ENCODE measurements around the gene PABPC1L. TPM values are rescaled to one million over a fixed set of nuclear protein-coding genes. Genes with fewer than 3 reads are reported as not detected.
"Not testable (repeated sequence)": the region's sequence is repeated elsewhere in the genome, so short reads cannot be mapped to it uniquely, and the experiment has no call there.

The PABPC1L gene
- 10 to 100 TPM in 5 of 6 experiments, 1 to 10 TPM in 1; 8.7 to 40.2 (median 27.7) TPM for total RNA-seq
- long read RNA-seq = 0 reads

DNA sequence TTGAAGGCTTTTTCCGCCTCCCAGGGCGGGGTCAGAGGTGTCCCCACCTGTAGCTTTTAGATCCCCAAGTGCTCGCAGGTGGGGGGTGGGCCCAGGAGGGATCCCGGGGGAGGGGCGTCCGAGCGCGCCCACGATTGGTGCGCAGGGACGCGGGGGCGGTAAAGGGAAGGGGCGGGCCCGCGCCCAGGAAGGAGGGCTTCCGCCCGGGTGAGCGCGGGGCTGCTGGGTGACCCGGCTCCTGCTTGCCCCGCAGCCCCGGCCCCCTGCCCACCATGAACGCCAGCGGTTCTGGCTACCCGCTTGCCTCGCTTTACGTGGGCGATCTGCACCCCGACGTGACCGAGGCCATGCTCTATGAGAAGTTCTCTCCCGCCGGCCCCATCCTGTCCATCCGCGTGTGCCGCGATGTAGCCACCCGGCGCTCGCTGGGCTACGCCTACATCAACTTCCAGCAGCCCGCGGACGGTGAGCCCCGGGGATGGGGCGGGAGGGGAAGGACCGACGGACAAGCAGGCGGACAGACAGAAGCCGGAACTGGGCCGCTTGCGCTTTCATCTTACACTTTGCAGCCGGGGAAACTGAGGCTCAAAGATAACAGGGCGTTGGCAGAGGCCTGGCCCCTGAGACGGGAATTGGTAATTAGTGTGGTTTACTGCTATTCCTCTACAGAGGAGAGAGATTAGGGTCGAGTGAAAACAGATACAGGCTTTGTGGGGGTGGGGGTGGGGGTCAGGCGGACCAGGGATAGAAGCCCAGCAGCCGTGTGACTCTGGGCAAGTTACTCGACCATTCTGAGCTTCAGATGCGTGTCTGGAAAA is at the start of gene PABPC1L:
TSS of gene PABPC1L (plus strand) at position 189 of the 818 bp plus-strand sequence. CDS start at position 273, 84 bp downstream.
- 2% methylated on average over 39 of the region's 61 CpGs for WGBS (ENCODE audit: insufficient coverage, low coverage, low lambda C conversion rate, missing lambda C conversion rate)
- no peaks in the 10 kb centered on the region for H3K27me3 ChIP-seq
- H3K9me3 ChIP-seq = no peaks in the 10 kb centered on the region
- H3K27ac ChIP-seq = no peak within 1 kb of the TSS
- TF ChIP-seq, protein P1, sequence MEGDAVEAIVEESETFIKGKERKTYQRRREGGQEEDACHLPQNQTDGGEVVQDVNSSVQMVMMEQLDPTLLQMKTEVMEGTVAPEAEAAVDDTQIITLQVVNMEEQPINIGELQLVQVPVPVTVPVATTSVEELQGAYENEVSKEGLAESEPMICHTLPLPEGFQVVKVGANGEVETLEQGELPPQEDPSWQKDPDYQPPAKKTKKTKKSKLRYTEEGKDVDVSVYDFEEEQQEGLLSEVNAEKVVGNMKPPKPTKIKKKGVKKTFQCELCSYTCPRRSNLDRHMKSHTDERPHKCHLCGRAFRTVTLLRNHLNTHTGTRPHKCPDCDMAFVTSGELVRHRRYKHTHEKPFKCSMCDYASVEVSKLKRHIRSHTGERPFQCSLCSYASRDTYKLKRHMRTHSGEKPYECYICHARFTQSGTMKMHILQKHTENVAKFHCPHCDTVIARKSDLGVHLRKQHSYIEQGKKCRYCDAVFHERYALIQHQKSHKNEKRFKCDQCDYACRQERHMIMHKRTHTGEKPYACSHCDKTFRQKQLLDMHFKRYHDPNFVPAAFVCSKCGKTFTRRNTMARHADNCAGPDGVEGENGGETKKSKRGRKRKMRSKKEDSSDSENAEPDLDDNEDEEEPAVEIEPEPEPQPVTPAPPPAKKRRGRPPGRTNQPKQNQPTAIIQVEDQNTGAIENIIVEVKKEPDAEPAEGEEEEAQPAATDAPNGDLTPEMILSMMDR (IDR thresholded peaks at IDR 0.05) = no peak
- TF ChIP-seq POLR2A (IDR thresholded peaks at IDR 0.05) = peak; percentile 51
- H3K36me3 ChIP-seq = peaks cover 0 to 29% (median 9%) of the 10 kb centered on the region in 4 donors
- peaks cover 0 to 13% (median 0%) of the 10 kb centered on the region in 4 donors for H3K4me1 ChIP-seq
- intact Hi-C loops (cut with DNase I) = no loop called here
- ATAC-seq (peak; percentile 88 to 93 (median 90)), DNase-seq (peak; percentile 78 to 82 (median 80))
- peak within 1 kb of the TSS; percentile 72 to 89 (median 77) for H3K4me3 ChIP-seq

DNA sequence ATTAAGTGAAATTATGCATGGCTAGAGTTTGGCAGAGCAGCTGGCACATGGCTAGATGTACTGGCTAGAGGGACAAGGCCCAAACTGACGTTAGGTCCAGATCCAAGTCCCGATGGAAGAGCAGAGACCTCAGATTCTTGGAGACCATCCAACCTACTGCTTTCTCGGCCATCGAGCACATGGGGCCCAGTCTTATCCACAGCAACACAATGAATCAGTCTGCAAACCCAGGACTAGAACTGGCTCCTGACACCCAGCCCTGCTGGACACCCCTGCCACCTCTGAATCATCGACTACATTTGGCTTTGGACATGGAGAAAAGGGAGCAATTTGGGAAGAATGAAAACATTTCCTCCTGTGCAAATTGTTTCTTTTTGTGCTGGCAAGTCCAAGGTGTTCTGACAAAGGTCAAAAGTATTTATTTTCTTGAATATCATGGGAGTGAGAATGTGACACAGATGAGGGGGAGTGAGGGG is 48.3 kb upstream of the PABPC1L start:
- H3K36me3 ChIP-seq = no peaks in the 10 kb centered on the region
- H3K4me3 ChIP-seq = no peak overlapping the region
- no peaks in the 10 kb centered on the region for H3K4me1 ChIP-seq
- no peaks in the 10 kb centered on the region for H3K27me3 ChIP-seq
- WGBS (ENCODE audit: insufficient coverage, low coverage, low lambda C conversion rate, missing lambda C conversion rate) = 35% methylated on average over 2 of the region's 5 CpGs
- no peak for DNase-seq
- intact Hi-C loops (cut with DNase I) = loop anchor here (10.0 kb wide), 3 partner anchors 107 to 177 kb away; no protein-coding TSS in a partner anchor
- H3K9me3 ChIP-seq = no peaks in the 10 kb centered on the region
- no peak for ATAC-seq
- TF ChIP-seq POLR2A (IDR thresholded peaks at IDR 0.05) = no peak
- TF ChIP-seq, protein P1 (IDR thresholded peaks at IDR 0.05) = no peak
- no peak overlapping the region for H3K27ac ChIP-seq

DNA sequence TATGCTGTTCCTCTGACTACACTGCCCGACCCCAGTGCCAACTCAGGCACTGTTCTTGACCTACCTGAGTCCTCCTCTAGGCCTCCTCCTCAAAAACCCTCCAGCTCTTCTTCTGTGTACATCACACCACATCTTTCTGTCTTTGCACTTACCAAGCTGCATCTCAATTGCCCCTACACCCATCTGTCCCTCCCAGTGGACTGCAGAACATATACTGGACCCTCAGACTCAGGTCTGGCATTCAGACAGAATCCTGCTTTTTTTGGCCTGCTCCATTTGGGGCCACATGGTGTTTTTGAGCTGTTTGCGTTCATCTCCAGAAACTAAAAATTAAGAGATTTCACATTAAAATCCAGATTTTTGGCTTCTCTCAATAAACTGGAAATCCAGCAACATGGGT is 47.6 kb upstream of the PABPC1L start:
- H3K27ac ChIP-seq = no peak overlapping the region
- ATAC-seq = no peak
- intact Hi-C loops (cut with DNase I) = loop anchor here (10.0 kb wide), 3 partner anchors 107 to 177 kb away; no protein-coding TSS in a partner anchor
- WGBS (ENCODE audit: insufficient coverage, low coverage, low lambda C conversion rate, missing lambda C conversion rate) = 90% methylated on average over 2 of the region's 2 CpGs
- DNase-seq = no peak
- H3K27me3 ChIP-seq = no peaks in the 10 kb centered on the region
- H3K4me1 ChIP-seq = no peaks in the 10 kb centered on the region
- no peak overlapping the region for H3K4me3 ChIP-seq
- no peaks in the 10 kb centered on the region for H3K36me3 ChIP-seq
- no peaks in the 10 kb centered on the region for H3K9me3 ChIP-seq
- no peak for TF ChIP-seq POLR2A (IDR thresholded peaks at IDR 0.05)
- TF ChIP-seq, protein P1 (IDR thresholded peaks at IDR 0.05) = no peak

DNA sequence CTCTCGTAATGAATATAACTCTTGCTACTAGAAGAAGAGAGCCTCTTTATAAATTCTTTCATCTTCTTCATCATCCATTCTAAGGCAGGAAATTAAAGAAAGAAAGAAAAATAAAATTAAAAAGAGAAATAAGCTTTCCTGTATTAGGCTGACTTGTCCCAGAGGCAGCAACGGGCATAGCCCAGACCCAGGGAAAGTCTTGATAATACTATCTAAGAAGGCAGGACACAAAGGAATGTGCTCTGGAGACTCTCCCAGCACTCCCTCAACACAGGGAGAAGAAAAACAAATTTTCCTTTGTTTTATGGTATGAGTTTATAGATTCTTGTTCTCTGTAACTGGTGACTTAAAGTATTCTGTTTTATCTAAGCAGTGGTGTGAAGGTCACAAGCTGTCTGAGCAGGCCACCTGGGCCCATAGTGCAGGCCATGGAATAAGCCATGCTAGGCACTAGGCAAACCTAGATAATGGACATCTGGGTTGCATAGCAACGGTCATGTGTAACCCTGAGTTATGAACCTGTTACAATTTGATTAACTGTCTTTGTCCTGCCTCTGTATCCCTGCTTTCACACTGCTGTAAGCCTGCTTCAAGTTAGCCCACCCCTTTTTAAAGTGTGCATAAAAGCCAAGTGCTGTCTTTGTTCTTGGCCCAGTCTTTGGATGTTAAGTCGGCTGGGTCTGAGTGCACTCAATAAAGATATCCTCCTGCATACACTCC is 46.3 kb upstream of the PABPC1L start:
- not testable (repeated sequence) for H3K27ac ChIP-seq, DNase-seq, H3K36me3 ChIP-seq, ATAC-seq, H3K4me1 ChIP-seq, H3K4me3 ChIP-seq, H3K27me3 ChIP-seq, H3K9me3 ChIP-seq
- WGBS (ENCODE audit: insufficient coverage, low coverage, low lambda C conversion rate, missing lambda C conversion rate) = 61% methylated on average over 4 of the region's 4 CpGs
- intact Hi-C loops (cut with DNase I) = loop anchor here (10.0 kb wide), 3 partner anchors 109 to 179 kb away; no protein-coding TSS in a partner anchor

DNA sequence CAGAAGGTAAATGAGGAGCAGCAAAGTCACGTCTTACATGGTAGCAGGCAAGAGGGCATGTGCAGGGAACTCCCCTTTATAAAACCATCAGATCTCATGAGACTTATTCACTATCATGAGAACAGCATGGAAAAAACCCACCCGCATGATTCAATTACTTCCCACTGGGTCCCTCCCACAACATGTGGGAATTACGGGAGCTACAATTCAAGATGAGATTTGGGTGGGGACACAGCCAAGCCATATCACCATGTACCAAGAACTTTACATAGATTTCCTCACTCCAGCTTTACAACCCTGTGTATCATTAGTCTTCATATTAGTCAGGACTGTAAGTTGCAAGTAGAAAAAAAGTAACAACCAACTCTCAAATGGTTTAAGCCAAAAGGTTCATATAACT is 45.4 kb upstream of the PABPC1L start:
- intact Hi-C loops (cut with DNase I) = loop anchor here (10.0 kb wide), 3 partner anchors 110 to 180 kb away; no protein-coding TSS in a partner anchor
- H3K27me3 ChIP-seq, ATAC-seq, H3K36me3 ChIP-seq, H3K4me3 ChIP-seq, H3K4me1 ChIP-seq, DNase-seq, H3K27ac ChIP-seq, H3K9me3 ChIP-seq: not testable (repeated sequence)
- 78% methylated on average over 3 of the region's 3 CpGs for WGBS (ENCODE audit: insufficient coverage, low coverage, low lambda C conversion rate, missing lambda C conversion rate)
